ENCODE results near the gene OR2A2.

- TF ChIP-seq, protein P1, sequence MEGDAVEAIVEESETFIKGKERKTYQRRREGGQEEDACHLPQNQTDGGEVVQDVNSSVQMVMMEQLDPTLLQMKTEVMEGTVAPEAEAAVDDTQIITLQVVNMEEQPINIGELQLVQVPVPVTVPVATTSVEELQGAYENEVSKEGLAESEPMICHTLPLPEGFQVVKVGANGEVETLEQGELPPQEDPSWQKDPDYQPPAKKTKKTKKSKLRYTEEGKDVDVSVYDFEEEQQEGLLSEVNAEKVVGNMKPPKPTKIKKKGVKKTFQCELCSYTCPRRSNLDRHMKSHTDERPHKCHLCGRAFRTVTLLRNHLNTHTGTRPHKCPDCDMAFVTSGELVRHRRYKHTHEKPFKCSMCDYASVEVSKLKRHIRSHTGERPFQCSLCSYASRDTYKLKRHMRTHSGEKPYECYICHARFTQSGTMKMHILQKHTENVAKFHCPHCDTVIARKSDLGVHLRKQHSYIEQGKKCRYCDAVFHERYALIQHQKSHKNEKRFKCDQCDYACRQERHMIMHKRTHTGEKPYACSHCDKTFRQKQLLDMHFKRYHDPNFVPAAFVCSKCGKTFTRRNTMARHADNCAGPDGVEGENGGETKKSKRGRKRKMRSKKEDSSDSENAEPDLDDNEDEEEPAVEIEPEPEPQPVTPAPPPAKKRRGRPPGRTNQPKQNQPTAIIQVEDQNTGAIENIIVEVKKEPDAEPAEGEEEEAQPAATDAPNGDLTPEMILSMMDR (IDR thresholded peaks at IDR 0.05) = no peak
- TF ChIP-seq POLR2A (IDR thresholded peaks at IDR 0.05) (no peak), EP300 (IDR thresholded peaks at IDR 0.05) (no peak)
These were observed 22.9 kb downstream of the OR2A2 start for GRCh38 chr7:144132262-144132661.

Measured in tibial nerve (tissue), 4 donors.